NB4 (cell line): Measurements from ENCODE around the gene CSNK1A1.

Experiments
- POLR2A ChIP-seq: IDR thresholded peaks from 2 replicates; pipeline ENCODE4 v1.6.1; 2011; ENCODE audit warnings: mild to moderate bottlenecking; ENCODE audit not compliant: insufficient read length; ENCODE audit errors: extremely low read depth
- TF ChIP-seq, protein P1 (sequence below): IDR thresholded peaks from one replicate; pipeline ENCODE4 v1.5.1; 2012; ENCODE audit warnings: low read depth, low read length

DNA sequence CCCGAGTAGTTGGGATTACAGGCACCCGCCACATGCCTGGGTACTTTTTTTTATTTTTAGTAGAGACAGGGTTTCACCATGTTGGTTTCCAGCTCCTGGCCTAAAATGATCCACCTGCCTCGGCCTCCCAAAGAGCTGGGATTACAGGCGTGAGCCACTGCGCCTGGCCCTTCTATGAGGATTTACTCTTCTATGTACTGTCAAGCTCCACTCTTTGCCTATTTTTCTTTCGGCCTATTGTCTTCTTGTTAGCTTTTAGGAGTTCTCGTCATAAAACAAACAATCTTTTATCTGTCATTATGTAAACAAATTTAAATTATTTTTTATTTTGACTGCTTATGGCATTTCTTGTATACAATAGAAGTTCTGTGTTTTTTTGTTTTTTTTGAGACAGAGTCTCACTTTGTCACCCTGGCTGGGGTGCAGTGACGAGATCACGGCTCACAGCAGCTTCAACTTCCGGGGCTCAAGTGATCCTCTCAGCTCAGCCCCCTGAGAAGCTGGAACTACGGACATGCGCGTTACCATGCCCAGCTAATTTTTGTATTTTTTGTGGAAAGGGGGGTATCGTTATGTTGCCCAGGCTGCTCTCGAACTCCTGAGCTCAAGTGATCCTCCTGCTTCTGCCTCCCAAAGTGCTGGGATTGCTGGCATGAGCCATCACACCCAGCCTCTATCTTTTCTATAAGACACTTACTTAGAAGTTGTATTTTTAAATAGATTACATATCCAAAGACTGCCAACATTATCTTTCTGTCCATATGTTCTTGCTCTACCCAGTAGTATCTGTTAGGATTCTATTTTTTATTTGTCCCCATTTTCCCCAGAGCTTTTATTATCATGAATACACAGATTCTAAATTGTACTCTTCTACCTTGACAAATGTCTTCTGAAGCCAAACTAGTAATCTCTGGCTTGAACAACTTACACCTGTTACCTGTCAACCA, 29.2 kb downstream of the CSNK1A1 start:
- no peak for TF ChIP-seq POLR2A
- TF ChIP-seq, protein P1, sequence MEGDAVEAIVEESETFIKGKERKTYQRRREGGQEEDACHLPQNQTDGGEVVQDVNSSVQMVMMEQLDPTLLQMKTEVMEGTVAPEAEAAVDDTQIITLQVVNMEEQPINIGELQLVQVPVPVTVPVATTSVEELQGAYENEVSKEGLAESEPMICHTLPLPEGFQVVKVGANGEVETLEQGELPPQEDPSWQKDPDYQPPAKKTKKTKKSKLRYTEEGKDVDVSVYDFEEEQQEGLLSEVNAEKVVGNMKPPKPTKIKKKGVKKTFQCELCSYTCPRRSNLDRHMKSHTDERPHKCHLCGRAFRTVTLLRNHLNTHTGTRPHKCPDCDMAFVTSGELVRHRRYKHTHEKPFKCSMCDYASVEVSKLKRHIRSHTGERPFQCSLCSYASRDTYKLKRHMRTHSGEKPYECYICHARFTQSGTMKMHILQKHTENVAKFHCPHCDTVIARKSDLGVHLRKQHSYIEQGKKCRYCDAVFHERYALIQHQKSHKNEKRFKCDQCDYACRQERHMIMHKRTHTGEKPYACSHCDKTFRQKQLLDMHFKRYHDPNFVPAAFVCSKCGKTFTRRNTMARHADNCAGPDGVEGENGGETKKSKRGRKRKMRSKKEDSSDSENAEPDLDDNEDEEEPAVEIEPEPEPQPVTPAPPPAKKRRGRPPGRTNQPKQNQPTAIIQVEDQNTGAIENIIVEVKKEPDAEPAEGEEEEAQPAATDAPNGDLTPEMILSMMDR = no peak
